IMR-90 (cell line): ENCODE results near the gene ERC2.

ENCODE experiments used
- CHD1 ChIP-seq: IDR thresholded peaks from 2 replicates; pipeline ENCODE4 v1.6.1; 2012; ENCODE audit warnings: low read depth, low read length, improper control_type of control experiment
- MXI1 ChIP-seq: IDR thresholded peaks from 2 replicates; pipeline ENCODE4 v1.6.1; 2012; ENCODE audit warnings: low read depth, mild to moderate bottlenecking, low read length, moderate library complexity, borderline replicate concordance
- POLR2A ChIP-seq: IDR thresholded peaks from 2 replicates; pipeline ENCODE4 v1.6.1; 2012; ENCODE audit warnings: mild to moderate bottlenecking, low read depth, low read length
- SMC3 ChIP-seq: fragments of 150-350 bp; IDR thresholded peaks from 2 replicates; pipeline ENCODE4 v1.6.1; 2016; ENCODE audit warnings: low read depth, mild to moderate bottlenecking, antibody characterized with exemption, low read length, moderate library complexity
- TF ChIP-seq, protein P1 (sequence below): conservative IDR thresholded peaks from 2 replicates; pipeline ENCODE4 v1.5.1; 2012; ENCODE audit warnings: mild to moderate bottlenecking, low read depth, low read length, improper control_type of control experiment
- TF ChIP-seq, protein P2 (sequence below): fragments of 150-350 bp; IDR thresholded peaks from 2 replicates; pipeline ENCODE4 v1.6.1; 2017; ENCODE audit warnings: mild to moderate bottlenecking, antibody characterized with exemption, low read length, low read depth

DNA sequence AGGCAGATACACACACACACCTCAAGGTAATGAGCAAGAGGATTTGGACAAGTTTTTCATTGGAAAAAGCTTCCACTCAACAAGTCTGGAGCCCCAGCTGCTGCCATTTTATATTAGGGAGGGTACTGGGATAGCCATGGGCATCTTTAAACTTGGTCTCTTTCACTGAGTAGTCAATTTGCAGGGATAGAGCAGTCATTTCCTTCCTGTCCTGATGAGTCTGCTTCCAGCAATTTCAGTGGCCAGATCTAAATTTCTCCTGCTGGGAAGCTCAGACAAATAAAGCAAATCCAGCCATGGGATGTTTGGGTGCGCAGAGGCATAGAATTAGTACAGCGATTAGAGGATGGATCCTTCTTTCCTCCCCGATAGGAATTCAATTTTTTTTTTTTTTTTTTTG is 874 bp upstream of the ERC2 start:
- TF ChIP-seq, protein P1, sequence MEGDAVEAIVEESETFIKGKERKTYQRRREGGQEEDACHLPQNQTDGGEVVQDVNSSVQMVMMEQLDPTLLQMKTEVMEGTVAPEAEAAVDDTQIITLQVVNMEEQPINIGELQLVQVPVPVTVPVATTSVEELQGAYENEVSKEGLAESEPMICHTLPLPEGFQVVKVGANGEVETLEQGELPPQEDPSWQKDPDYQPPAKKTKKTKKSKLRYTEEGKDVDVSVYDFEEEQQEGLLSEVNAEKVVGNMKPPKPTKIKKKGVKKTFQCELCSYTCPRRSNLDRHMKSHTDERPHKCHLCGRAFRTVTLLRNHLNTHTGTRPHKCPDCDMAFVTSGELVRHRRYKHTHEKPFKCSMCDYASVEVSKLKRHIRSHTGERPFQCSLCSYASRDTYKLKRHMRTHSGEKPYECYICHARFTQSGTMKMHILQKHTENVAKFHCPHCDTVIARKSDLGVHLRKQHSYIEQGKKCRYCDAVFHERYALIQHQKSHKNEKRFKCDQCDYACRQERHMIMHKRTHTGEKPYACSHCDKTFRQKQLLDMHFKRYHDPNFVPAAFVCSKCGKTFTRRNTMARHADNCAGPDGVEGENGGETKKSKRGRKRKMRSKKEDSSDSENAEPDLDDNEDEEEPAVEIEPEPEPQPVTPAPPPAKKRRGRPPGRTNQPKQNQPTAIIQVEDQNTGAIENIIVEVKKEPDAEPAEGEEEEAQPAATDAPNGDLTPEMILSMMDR, result no peak
- TF ChIP-seq, protein P2, sequence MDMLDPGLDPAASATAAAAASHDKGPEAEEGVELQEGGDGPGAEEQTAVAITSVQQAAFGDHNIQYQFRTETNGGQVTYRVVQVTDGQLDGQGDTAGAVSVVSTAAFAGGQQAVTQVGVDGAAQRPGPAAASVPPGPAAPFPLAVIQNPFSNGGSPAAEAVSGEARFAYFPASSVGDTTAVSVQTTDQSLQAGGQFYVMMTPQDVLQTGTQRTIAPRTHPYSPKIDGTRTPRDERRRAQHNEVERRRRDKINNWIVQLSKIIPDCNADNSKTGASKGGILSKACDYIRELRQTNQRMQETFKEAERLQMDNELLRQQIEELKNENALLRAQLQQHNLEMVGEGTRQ, result no peak
- TF ChIP-seq CHD1 (no peak), POLR2A (no peak), SMC3 (no peak), MXI1 (no peak)
